Activated CD8-positive, alpha-beta memory T cell treated with anti-CD3 and anti-CD28 coated beads, Interleukin-2, amount 50 U/mL, for 1 hour (primary cell): ENCODE measurements around the gene RDH5.
"Not testable (repeated sequence)": the region's sequence is repeated elsewhere in the genome, so short reads cannot be mapped to it uniquely, and the experiment has no call there.

Experiments used
- DNase-seq: peaks from one replicate; pipeline ENCODE4 v3.0.0-alpha.2; 2020; ENCODE audit errors: extremely low read depth

The RDH5 gene

DNA sequence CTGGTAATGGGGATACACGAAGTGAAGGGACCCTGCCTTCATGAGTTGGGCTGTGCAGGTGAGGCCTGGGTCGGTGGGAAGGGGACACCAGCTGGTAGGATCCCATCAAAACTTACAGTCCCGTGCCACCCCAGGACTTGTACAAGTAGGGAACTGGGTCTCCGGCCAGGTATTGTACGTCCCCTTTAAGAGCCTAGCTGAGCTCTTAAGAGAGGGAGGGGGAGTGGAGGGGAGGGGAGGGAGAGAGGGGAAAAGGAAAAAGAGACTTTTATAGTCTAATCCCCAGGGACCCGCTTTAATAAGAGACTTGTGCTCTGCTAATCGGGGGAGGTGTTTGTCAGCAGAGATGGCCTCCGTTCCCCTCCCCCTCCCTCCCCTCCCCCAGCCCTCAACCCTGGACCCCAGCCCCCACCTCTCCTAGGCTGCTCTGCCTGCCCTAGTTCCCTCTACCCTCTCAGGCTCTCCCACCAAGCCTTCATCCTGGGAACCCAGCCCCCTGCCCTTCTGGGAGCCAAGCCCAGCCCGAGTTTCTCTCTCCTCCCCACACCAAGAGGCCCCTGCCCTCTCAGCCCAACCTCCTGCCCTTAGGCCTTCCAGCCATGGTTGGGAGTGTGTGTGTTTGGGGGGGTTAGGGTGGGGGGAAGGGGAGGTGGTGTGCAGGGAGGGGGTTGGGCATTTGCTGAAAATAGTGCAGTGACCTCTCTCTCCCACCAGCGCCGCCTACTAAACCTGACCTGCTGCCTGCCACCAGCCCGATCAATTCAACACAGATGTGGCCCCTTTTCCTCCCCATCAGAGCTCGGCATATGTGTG, 25.4 kb downstream of the RDH5 start:
- DNase-seq, result no peak

DNA sequence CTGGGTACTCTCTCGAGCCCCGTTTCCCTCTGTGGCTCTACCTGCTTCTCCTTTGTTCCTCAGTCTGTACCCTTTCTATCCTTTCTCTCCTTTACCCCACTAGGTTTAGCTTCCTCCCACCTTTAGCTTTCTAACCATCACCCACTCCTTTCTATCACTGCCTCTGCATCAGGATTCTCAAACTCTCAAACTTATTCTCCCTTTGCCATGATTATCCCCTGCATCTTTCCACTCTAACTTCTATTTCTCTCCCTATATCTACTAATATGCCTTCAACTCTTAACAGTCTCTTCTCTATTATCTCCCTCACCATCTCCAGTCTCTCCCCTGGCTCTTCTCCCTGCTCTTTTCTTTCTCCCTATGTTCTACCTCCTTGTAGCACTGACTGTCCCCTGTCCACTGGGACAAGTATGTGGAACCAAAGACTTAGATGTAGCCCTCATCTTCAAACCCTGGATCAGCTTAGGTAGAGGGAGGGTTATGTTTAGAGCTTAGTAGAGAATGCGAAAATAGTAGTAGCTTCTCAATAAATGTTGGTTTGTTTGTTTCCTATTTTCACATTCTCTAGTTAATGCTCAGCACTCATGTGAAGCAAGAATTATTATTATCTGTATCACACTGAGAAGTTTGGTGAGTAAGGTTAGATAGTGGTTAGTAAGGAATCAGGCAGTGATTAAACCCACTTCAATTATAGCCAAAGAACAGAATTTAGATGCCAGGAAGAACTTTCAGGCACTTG, 26.1 kb downstream of the RDH5 start:
- no peak for DNase-seq

DNA sequence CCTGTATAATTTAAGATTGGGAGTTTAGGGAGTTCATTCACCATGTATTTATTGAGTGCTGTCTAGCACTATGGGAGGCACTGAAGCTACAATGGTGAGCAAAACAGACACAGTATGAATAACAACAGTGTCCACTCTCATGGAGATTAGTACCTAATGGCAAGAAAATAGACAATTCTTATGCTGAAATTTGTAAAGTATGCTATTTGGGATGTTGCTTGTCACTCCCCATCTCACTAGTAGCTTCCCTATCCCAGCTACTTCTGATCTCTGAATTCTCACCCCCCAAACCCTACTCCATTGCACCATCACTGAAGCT, 26.7 kb downstream of the RDH5 start:
- no peak for DNase-seq

DNA sequence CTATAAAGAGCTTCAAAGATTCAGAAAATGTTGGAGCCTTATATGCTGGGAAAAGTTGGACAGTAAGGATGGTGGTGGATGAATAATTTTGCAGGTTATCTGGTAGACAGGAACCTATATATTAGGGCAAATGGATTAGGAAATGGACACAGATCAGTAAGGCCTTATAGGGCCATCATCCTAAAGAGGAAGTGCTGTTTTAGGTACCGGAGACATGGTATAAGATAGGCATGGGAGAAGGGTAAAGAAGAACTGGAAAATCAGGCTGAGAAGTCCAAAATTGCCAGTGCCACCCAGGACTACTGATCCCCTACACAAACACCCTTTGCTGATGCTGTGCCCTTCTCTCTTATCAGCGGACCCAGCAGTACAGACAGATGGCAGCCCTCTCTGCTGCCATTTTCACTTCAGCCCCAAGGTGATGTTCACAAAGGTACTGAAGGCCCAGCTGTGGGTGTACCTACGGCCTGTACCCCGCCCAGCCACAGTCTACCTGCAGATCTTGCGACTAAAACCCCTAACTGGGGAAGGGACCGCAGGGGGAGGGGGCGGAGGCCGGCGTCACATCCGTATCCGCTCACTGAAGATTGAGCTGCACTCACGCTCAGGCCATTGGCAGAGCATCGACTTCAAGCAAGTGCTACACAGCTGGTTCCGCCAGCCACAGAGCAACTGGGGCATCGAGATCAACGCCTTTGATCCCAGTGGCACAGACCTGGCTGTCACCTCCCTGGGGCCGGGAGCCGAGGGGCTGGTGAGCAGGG, 28.2 kb downstream of the RDH5 start:
- no peak for DNase-seq

DNA sequence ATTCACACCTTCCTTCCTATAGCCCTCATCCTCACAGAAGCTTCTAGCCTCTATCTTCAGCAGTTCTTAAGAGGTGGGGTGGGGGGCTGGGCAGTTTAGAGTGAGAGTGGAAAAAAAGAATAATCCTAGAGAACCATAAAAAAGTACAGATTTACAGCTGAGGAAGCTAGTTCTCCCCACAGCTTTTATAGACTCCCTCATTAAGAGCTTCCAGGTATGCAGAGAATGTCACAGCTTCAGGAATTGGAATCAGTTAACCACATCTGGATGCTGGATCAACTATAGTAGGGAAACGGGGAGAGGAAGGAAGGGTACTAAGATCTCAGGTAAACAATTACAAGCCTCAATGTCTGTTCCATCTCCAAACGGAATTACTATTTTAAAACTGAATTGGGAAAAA, 35.1 kb downstream of the RDH5 start:
- DNase-seq, result no peak

DNA sequence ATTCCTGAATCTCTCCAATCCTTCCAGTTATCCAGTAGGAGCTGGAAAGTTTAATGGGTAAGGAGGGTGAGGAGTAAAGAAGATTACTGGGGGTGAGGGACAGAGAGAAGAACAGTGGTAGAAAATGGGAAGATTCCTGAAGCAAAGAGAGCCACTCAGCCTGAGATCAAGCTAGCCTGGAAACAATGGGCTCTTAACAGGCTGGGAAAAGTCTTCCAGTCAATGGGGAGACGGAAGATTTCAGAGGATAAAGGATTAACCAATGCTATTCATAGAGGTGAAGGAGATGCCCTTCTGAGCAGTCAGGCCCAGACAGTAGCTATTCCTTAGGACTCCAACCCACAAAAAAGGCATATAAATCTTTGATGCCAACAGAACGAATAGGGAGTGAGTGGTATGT, 37.5 kb downstream of the RDH5 start:
- no peak for DNase-seq

DNA sequence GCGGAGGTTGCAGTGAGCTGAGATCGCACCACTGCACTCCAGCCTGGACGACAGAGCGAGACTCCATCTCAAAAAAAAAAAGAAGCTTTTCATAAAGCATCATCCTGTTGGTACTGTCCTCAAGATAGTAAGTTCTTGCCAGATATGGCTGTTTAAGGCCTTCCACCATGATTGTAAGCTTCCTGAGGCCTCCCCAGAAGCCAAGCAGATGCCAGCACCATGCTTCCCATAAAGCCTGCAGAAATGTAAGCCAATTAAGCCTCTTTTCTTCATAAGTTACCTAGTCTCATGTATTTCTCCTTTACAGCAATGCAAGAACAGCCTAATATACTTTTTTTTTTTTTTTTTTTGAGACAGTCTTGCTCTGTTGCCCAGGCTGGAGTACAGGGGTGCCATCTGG, 38.4 kb downstream of the RDH5 start:
- DNase-seq, result not testable (repeated sequence)

DNA sequence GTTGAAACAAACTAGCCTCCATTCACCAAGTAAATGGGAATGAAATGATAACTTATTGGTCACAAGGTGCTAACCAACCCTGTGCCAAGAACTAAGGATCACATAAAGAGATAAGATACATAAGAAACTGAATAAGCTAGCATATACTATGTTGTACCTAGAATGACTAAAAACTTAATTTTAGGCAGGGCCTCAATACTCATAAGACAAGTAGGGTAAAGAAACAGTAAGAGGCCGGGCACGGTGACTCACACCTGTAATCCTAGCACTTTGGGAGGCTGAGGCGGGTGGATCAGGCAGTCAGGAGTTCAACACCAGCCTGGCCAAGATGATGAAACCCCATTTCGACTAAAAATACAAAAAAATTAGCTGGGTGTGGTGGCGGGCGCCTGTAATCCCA, 40.5 kb downstream of the RDH5 start:
- no peak for DNase-seq

DNA sequence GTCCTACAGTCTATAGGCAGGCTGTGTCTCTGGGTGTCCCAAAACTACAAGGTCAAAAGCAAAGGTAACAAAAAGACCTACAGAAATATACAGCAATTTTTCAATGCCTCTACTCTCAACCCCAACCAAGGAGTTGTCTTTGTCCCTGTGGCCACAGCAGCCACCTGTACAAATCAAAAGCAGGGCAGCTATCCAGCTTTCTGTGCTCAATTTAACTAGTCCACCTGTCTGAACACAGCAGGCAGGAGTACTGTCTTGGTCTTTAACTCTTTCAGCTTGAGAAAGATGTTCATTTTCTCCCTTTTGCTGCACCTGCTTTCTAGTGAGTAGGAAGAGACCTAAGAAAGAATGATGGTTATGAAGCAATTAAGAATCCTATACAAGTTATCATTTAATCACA, 42.5 kb downstream of the RDH5 start:
- DNase-seq, result no peak

DNA sequence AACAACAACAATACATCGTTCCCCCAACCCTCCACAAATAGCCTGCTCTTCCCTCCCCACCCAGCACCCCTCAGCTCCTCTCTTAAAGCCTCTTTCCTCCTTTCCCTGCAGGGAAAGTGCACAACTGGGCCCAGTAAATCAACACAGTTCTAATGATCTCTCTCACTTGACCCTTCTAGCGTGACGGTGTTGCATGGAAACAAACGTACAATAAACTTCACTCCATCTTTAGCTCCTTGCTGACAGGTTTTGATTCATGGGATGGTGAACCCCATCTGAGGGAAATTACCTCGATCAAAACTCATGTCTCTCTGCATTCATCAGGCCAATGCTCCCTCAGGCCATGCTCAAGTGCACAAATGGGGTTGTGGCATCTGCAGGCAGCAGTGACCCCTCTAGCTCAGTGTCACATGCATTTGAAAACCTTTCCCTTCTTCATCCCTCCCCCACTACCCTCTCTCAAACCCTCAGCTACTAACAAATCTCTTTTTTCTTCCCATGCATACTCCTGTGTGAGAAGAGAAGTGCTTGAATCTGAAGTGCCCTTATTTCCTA, 45.6 kb downstream of the RDH5 start:
- no peak for DNase-seq

DNA sequence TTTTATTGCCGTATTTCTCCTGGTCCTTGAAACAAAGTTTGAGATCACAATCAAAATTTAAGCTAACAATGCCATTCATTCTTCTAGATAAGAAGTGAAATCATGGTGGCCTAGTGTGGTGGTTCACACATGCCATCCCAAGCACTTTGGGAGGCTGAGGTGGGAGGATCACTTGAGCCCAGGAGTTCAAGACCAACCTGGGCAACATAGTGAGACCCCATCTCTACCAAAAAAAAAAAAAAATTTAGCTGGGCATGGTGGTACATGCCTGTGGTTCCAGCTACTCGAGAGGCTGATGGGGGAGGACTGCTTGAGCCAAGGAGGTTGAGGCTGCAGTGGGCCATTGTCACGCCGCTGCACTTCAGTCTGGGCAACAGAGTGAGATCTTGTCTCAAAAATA, 47.0 kb downstream of the RDH5 start:
- no peak for DNase-seq

DNA sequence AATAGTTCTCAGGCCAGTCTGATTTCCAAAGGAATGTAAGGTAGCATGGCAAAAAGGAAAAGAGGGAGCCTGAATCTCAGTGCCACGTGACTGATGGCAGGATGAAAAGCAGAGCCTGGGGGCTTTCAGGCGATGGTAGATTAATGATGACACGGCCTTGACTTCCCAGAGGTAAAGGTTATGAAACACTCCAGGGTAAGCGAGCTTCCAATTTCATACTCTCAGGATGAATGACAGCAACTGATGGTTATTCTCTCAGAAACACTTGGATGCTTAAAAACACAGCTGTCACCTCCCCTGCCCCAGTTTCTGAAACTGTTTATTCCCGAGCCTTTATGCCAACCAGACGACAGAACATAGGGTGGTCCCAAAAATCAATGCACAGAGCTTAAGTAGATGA, 51.5 kb downstream of the RDH5 start:
- DNase-seq, result no peak
